Measurements from ENCODE around the gene GRAP. TPM values are rescaled to one million over a fixed set of nuclear protein-coding genes. Genes with fewer than 3 reads are reported as not detected.

GRAP gene
- polyA plus RNA-seq, 2 of the 4 experiments (the other 2 are of a cell fraction) = 0.19 TPM

GRCh38 chr17:19012171-19013080 is 34.3 kb downstream of the GRAP start (continued):
- TF ChIP-seq ZC3H11A (IDR thresholded peaks at IDR 0.05) (no peak), FOXS1 (CRISPR knock-in tag; IDR thresholded peaks at IDR 0.05) (no peak), RCOR1 (IDR thresholded peaks at IDR 0.05; ENCODE audit: low read depth, low read length) (no peak)
- TF ChIP-seq, protein P1, sequence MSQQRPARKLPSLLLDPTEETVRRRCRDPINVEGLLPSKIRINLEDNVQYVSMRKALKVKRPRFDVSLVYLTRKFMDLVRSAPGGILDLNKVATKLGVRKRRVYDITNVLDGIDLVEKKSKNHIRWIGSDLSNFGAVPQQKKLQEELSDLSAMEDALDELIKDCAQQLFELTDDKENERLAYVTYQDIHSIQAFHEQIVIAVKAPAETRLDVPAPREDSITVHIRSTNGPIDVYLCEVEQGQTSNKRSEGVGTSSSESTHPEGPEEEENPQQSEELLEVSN (IDR thresholded peaks at IDR 0.05; ENCODE audit: borderline replicate concordance, low read depth) = no peak
- TF ChIP-seq, protein P2, sequence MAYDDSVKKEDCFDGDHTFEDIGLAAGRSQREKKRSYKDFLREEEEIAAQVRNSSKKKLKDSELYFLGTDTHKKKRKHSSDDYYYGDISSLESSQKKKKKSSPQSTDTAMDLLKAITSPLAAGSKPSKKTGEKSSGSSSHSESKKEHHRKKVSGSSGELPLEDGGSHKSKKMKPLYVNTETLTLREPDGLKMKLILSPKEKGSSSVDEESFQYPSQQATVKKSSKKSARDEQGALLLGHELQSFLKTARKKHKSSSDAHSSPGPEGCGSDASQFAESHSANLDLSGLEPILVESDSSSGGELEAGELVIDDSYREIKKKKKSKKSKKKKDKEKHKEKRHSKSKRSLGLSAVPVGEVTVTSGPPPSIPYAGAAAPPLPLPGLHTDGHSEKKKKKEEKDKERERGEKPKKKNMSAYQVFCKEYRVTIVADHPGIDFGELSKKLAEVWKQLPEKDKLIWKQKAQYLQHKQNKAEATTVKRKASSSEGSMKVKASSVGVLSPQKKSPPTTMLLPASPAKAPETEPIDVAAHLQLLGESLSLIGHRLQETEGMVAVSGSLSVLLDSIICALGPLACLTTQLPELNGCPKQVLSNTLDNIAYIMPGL (CRISPR knock-in tag; IDR thresholded peaks at IDR 0.05; ENCODE audit: borderline replicate concordance) = no peak

- Histone ChIP-seq H3K27ac (peak overlapping the region; percentile 75 to 85), H3K9me3 (peaks cover 4% of the 10 kb centered on the region; the same call in 2 of the 3 replicates), H3K4me3 (no peak overlapping the region), H3K4me1 (peaks cover 30% of the 10 kb centered on the region), H3K4me2 (peak overlapping the region; percentile 45)
- FAIRE-seq = no peak
- ATAC-seq = no peak; a peak in 1 of 6 replicates
- 78% methylated on average over 6 of the region's 6 CpGs for WGBS (ENCODE audit: missing lambda C conversion rate)
- CTCF ChIA-PET = interaction anchor here (0.8 to 13.6 kb wide), 2 partner anchors 34 to 50 kb away, joined by 3 to 110 read pairs; no protein-coding TSS in a partner anchor
- TF ChIP-seq ZC3H11A (IDR thresholded peaks at IDR 0.05) (no peak), PBX3 (IDR thresholded peaks at IDR 0.05) (no peak), EHMT2 (IDR thresholded peaks at IDR 0.05; ENCODE audit: low read depth) (no peak), POLR2AphosphoS2 (conservative IDR thresholded peaks at IDR 0.05; ENCODE audit: low read length) (no peak), NFE2L2 (conservative IDR thresholded peaks at IDR 0.05; ENCODE audit: low read length) (no peak), CEBPB (IDR thresholded peaks at IDR 0.05) (no peak), HDAC2 (IDR thresholded peaks at IDR 0.05) (no peak), BHLHE40 (IDR thresholded peaks at IDR 0.05; ENCODE audit: low read depth, low read length) (no peak), HEYL (CRISPR knock-in tag; IDR thresholded peaks at IDR 0.05) (no peak), MYC (IDR thresholded peaks at IDR 0.05; ENCODE audit: borderline replicate concordance, low read length) (no peak), RCOR1 (IDR thresholded peaks at IDR 0.05; ENCODE audit: low read depth, low read length) (no peak), FOXS1 (CRISPR knock-in tag; IDR thresholded peaks at IDR 0.05) (no peak)
- TF ChIP-seq, protein P2 (CRISPR knock-in tag; IDR thresholded peaks at IDR 0.05; ENCODE audit: borderline replicate concordance) = no peak
- TF ChIP-seq, protein P3, sequence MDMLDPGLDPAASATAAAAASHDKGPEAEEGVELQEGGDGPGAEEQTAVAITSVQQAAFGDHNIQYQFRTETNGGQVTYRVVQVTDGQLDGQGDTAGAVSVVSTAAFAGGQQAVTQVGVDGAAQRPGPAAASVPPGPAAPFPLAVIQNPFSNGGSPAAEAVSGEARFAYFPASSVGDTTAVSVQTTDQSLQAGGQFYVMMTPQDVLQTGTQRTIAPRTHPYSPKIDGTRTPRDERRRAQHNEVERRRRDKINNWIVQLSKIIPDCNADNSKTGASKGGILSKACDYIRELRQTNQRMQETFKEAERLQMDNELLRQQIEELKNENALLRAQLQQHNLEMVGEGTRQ (IDR thresholded peaks at IDR 0.05) = no peak
- DNase-seq (ENCODE audit: low read depth in 1 of 2, low spot score in 1 of 2) = no peak
- POLR2A ChIA-PET = no interaction called here
These were observed 35.2 kb downstream of the GRAP start for GRCh38 chr17:19011581-19011980.
